Lower lobe of right lung (tissue), 2 donors: ENCODE data around the gene DIDO1. TPM values are rescaled to one million over a fixed set of nuclear protein-coding genes. Genes with fewer than 3 reads are reported as not detected.

Source experiments
- ATAC-seq, 2 donors: fragments of 200-7000 bp; cut with Tn5 transposase; one replicate each; pipeline ENCODE4 v1.9.1; 2020 to 2022; ENCODE audit warnings: mild to moderate bottlenecking in 2 of 2, moderate library complexity in 2 of 2
- DNase-seq: peaks from one replicate; pipeline ENCODE4 v3.0.0-alpha.2; 2020
- H3K27ac ChIP-seq: fragments of 200-600 bp; one replicate; pipeline ENCODE4 v1.8.0; 2022
- H3K27me3 ChIP-seq: fragments of 200-600 bp; one replicate; pipeline ENCODE4 v1.8.0; 2022; ENCODE audit warnings: low read depth
- H3K36me3 ChIP-seq: fragments of 200-600 bp; one replicate; pipeline ENCODE4 v1.8.0; 2022; ENCODE audit warnings: mild to moderate bottlenecking
- H3K4me1 ChIP-seq: fragments of 200-600 bp; one replicate; pipeline ENCODE4 v1.8.0; 2022
- H3K4me3 ChIP-seq: fragments of 200-600 bp; one replicate; pipeline ENCODE4 v1.8.0; 2022; ENCODE audit warnings: mild to moderate bottlenecking
- H3K9me3 ChIP-seq: fragments of 200-600 bp; one replicate; pipeline ENCODE4 v1.8.0; 2022
- CTCF ChIP-seq: fragments of 200-600 bp; IDR thresholded peaks from one replicate; pipeline ENCODE4 v1.8.0; 2022; ENCODE audit warnings: antibody characterized with exemption, mild to moderate bottlenecking
- intact Hi-C: fragments of 100-400 bp; cut with DNase I; formaldehyde crosslinking; loops from one replicate; pipeline ENCODE4 v1.11.0; 2022
- total RNA-seq: library from RNA; stranded (reverse); fragmentation: NEBNext Ultra II Directional; extraction: Animal tissue kit (Norgen Biotek cat#: 25700); gene quantifications from one replicate; pipeline ENCODE4 v1.2.1, GENCODE V29; 2021
- donor health status: DM: no; HTN: yes; CAD: no; lungs with severe emphysema.

DIDO1 gene
- total RNA-seq, 1 donor from 2014 or later = 54.6 TPM

DNA sequence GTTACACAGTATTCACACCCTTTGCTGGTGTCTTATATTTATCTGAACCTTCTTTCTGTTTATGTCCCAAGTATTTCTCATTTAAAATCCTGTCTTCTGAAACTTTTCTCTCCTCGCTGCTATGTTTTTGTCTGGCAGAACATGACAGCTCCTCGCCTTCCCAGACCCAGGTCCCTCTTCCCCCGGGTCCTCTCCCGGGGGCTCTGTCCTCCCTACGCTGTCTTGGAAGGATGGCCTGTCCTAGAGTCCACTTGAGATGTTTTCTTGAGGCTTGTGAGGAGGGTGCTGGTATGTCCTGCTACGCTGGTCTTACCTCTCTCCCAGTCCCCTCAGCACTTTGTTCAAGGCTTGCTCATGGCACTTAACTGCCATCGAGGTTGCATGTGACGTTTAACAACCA is 17.9 kb upstream of the DIDO1 start:
- H3K9me3 ChIP-seq = no peaks in the 10 kb centered on the region
- H3K4me1 ChIP-seq = peaks cover 19% of the 10 kb centered on the region
- TF ChIP-seq CTCF = no peak
- intact Hi-C loops = no loop called here
- H3K4me3 ChIP-seq = no peak overlapping the region
- H3K36me3 ChIP-seq = peaks cover 78% of the 10 kb centered on the region
- DNase-seq = peak; percentile 2
- H3K27ac ChIP-seq = no peak overlapping the region
- ATAC-seq = no peak
- H3K27me3 ChIP-seq = no peaks in the 10 kb centered on the region

- no peak for TF ChIP-seq CTCF
- no peak for ATAC-seq
- peak; percentile 34 for DNase-seq
- Histone ChIP-seq H3K9me3 (no peaks in the 10 kb centered on the region), H3K36me3 (peaks cover 73% of the 10 kb centered on the region), H3K4me3 (no peak overlapping the region), H3K27ac (no peak overlapping the region), H3K27me3 (no peaks in the 10 kb centered on the region), H3K4me1 (peaks cover 26% of the 10 kb centered on the region)
- intact Hi-C loops = no loop called here
These were observed 17.1 kb upstream of the DIDO1 start for GRCh38 chr20:62943396-62943795.

- TF ChIP-seq CTCF = no peak
These were observed 16.2 kb upstream of the DIDO1 start for GRCh38 chr20:62942456-62942855.

GRCh38 chr20:62941792-62942191 is 15.5 kb upstream of the DIDO1 start:
- no peak for ATAC-seq
- TF ChIP-seq CTCF = no peak
- Histone ChIP-seq H3K27me3 (no peaks in the 10 kb centered on the region), H3K4me3 (no peak overlapping the region), H3K4me1 (peaks cover 27% of the 10 kb centered on the region), H3K27ac (no peak overlapping the region), H3K36me3 (peaks cover 57% of the 10 kb centered on the region), H3K9me3 (no peaks in the 10 kb centered on the region)
- intact Hi-C loops = no loop called here
- no peak for DNase-seq

More at GRCh38 chr20:62942456-62942855, 16.2 kb upstream of the DIDO1 start:
- peak; percentile 44 for DNase-seq
- Histone ChIP-seq H3K27ac (no peak overlapping the region), H3K27me3 (no peaks in the 10 kb centered on the region), H3K4me3 (no peak overlapping the region), H3K36me3 (peaks cover 63% of the 10 kb centered on the region), H3K4me1 (peaks cover 26% of the 10 kb centered on the region), H3K9me3 (no peaks in the 10 kb centered on the region)
- intact Hi-C loops = no loop called here
- no peak for ATAC-seq

- Histone ChIP-seq H3K4me3 (no peak overlapping the region), H3K9me3 (no peaks in the 10 kb centered on the region), H3K36me3 (peaks cover 47% of the 10 kb centered on the region), H3K27ac (no peak overlapping the region), H3K27me3 (no peaks in the 10 kb centered on the region), H3K4me1 (peaks cover 36% of the 10 kb centered on the region)
- no peak for ATAC-seq
- intact Hi-C loops = no loop called here
- DNase-seq = peak; percentile 15
- no peak for TF ChIP-seq CTCF
These were observed 14.6 kb upstream of the DIDO1 start for GRCh38 chr20:62940875-62941274.
